Suprapubic skin (tissue), 4 donors: ENCODE measurements around the gene S100A12. TPM values are rescaled to one million over a fixed set of nuclear protein-coding genes. Genes with fewer than 3 reads are reported as not detected.
"Not testable (repeated sequence)": the region's sequence is repeated elsewhere in the genome, so short reads cannot be mapped to it uniquely, and the experiment has no call there.

Experiments used
- DNase-seq, 2 donors: peaks; one replicate each; pipeline ENCODE4 v3.0.0-alpha.2; 2019; ENCODE audit warnings: low spot score in 2 of 2
- H3K27ac ChIP-seq: fragments of 200-600 bp; sonication (generic); one replicate; pipeline ENCODE4 v1.5.1; 2019
- H3K27me3 ChIP-seq: fragments of 200-600 bp; sonication (generic); one replicate; pipeline ENCODE4 v1.5.1; 2019
- H3K36me3 ChIP-seq: fragments of 200-600 bp; sonication (generic); one replicate; pipeline ENCODE4 v1.5.1; 2019
- H3K4me1 ChIP-seq: fragments of 200-600 bp; sonication (generic); one replicate; pipeline ENCODE4 v1.5.1; 2019
- H3K4me3 ChIP-seq: fragments of 200-600 bp; sonication (generic); one replicate; pipeline ENCODE4 v1.5.1; 2019; ENCODE audit warnings: mild to moderate bottlenecking
- H3K9me3 ChIP-seq: fragments of 200-600 bp; sonication (generic); one replicate; pipeline ENCODE4 v1.5.1; 2019
- EP300 ChIP-seq: sonication (generic); formaldehyde crosslinking; IDR thresholded peaks from one replicate; pipeline ENCODE4 v1.6.1; 2017; ENCODE audit warnings: antibody characterized with exemption
- POLR2A ChIP-seq, 2 donors: fragments of 450-650 bp; IDR thresholded peaks; one replicate each; pipeline ENCODE4 v1.6.1; 2017; ENCODE audit warnings: antibody characterized with exemption in 2 of 2, mild to moderate bottlenecking in 2 of 2, moderate library complexity in 2 of 2
- POLR2AphosphoS5 ChIP-seq, 3 donors: sonication (generic); formaldehyde crosslinking; IDR thresholded peaks; one replicate each; pipeline ENCODE4 v1.6.1; 2017; ENCODE audit warnings: antibody characterized with exemption in 3 of 3
- WGBS: methylation state at CpG from one replicate; pipeline ENCODE4 v1.1.5; 2018; 5-methylcytosine and 5-hydroxymethylcytosine counted together
- total RNA-seq, 4 donors: library from RNA; depleted of rRNA; stranded (reverse); fragments of >200 nt; gene quantifications; one replicate each; pipeline ENCODE4 v1.1.0, GENCODE V29; 2016
- TF ChIP-seq, protein P1 (sequence below), 2 donors: fragments of 200-600 bp in 1 of 2; fragments of 450-650 bp in 1 of 2; sonication (generic) in 1 of 2; IDR thresholded peaks; one replicate each; pipeline ENCODE4 v1.5.1; 2016 to 2019; ENCODE audit warnings: antibody characterized with exemption in 2 of 2, mild to moderate bottlenecking in 1 of 2, moderate library complexity in 1 of 2

The S100A12 gene
- not detected for total RNA-seq

DNA sequence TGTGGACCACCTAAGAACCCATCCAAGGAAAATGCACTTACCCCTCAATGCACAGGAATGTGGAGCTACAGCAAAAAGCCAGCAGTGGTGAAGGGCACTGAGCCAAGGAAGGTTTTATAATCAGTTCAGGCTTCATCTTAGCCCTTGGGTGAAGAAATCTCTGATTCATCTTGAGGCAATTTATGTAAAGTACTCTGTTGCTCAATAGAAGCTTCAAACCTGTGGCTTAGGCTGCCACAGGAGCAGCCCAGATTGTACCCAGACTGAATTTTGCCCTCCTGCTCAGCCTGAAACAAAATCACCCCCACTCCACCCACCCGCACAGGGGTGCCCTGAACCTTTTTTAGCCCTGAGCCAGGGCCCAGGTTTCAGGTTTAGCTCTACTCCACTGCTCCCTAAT is at the start of gene S100A12:
TSS of gene S100A12 (minus strand) at position 111 of the 400 bp plus-strand sequence. CDS start 1,029 bp downstream, outside the sequence.
- Histone ChIP-seq H3K4me3 (no peak within 1 kb of the TSS), H3K27me3 (no peaks in the 10 kb centered on the region), H3K4me1 (peaks cover 12% of the 10 kb centered on the region), H3K27ac (no peak within 1 kb of the TSS), H3K36me3 (no peaks in the 10 kb centered on the region), H3K9me3 (no peaks in the 10 kb centered on the region)
- TF ChIP-seq, protein P1, sequence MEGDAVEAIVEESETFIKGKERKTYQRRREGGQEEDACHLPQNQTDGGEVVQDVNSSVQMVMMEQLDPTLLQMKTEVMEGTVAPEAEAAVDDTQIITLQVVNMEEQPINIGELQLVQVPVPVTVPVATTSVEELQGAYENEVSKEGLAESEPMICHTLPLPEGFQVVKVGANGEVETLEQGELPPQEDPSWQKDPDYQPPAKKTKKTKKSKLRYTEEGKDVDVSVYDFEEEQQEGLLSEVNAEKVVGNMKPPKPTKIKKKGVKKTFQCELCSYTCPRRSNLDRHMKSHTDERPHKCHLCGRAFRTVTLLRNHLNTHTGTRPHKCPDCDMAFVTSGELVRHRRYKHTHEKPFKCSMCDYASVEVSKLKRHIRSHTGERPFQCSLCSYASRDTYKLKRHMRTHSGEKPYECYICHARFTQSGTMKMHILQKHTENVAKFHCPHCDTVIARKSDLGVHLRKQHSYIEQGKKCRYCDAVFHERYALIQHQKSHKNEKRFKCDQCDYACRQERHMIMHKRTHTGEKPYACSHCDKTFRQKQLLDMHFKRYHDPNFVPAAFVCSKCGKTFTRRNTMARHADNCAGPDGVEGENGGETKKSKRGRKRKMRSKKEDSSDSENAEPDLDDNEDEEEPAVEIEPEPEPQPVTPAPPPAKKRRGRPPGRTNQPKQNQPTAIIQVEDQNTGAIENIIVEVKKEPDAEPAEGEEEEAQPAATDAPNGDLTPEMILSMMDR (IDR thresholded peaks at IDR 0.05), result no peak
- no peak for TF ChIP-seq EP300
- TF ChIP-seq POLR2A (IDR thresholded peaks at IDR 0.05), result no peak
- TF ChIP-seq POLR2AphosphoS5 (IDR thresholded peaks at IDR 0.05), result no peak
- DNase-seq, result peak; percentile 20 to 46
- WGBS, result 67% methylated on average over 1 of the region's 1 CpG

DNA sequence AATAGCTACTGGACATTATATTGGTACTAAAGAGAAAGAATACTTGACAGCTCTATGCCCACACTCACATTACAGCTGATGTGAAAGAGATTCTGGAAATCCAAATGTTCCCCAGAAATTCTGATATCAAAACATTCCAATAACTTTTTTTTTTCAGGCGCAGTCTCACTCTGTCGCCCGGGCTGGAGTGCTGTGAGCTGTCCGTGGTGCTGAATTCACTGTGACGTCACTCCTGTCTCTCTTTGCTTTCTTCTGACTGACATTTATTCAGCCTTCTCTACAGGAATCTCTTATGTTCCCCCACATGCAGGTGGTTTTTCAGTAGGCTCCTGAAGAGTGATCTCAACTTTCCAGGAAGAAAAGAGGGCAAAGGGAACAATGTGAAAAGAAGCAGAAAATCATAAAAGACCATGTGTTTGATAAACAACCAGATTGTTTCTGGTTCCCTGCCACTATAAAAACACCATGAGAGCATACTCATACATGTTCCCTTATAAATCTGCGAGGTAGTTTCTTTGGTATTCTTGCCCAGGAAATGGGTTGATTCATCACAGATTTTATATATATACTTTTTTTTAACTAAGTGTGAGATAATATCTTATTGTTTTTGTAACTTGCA is 47.1 kb upstream of the S100A12 start:
- DNase-seq, result no peak
- TF ChIP-seq POLR2A (IDR thresholded peaks at IDR 0.05), result no peak
- TF ChIP-seq, protein P1 (IDR thresholded peaks at IDR 0.05), result no peak
- no peak for TF ChIP-seq EP300
- no peak for TF ChIP-seq POLR2AphosphoS5 (IDR thresholded peaks at IDR 0.05)
- peaks cover 11% of the 10 kb centered on the region for H3K27me3 ChIP-seq
- no peaks in the 10 kb centered on the region for H3K9me3 ChIP-seq
- no peaks in the 10 kb centered on the region for H3K4me1 ChIP-seq
- no peaks in the 10 kb centered on the region for H3K36me3 ChIP-seq
- no peak overlapping the region for H3K4me3 ChIP-seq
- H3K27ac ChIP-seq, result no peak overlapping the region
- WGBS, result 8% methylated on average over 6 of the region's 6 CpGs

DNA sequence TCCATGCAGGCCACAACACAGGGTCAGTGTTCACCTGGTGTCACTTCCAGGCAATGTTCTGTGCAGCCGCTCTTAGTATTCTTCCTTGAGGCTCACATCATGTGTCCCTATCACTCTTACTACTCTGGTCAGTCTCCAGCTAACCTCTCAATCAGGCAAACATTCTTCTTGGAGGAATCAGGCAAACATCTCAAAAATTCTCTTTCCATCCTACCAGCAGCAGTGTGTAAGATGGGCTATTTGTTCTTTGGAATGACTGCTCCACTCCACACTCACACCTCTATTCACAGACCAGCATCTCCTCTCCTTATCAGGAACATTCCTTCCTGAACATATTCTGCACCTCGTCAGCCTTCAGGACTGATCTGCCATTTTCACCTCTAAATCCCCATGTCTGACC is 44.9 kb upstream of the S100A12 start:
- WGBS, result 76% methylated on average over 2 of the region's 2 CpGs
- no peaks in the 10 kb centered on the region for H3K36me3 ChIP-seq
- H3K4me3 ChIP-seq, result no peak overlapping the region
- no peaks in the 10 kb centered on the region for H3K9me3 ChIP-seq
- no peak overlapping the region for H3K27ac ChIP-seq
- TF ChIP-seq, protein P1 (IDR thresholded peaks at IDR 0.05), result no peak
- TF ChIP-seq POLR2AphosphoS5 (IDR thresholded peaks at IDR 0.05) (no peak), POLR2A (IDR thresholded peaks at IDR 0.05) (no peak), EP300 (no peak)
- H3K4me1 ChIP-seq, result no peaks in the 10 kb centered on the region
- DNase-seq, result no peak
- peaks cover 7% of the 10 kb centered on the region for H3K27me3 ChIP-seq

DNA sequence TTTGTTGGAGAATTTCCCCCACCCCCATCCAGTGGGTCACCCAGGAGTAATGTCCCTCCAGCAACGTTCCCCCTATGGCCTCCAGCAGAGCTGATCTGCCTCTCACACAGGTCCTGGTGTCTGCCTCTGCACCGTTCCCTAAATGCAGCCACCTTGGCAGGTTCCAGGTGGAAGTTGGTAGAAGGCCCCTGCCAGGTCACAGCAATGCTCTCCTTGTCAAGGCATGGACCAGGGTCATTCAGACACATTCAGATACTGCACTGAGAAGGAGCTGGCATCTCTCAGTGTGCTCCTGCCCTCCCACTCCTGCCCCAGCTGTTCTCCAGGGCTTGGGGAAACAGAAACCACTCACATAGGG is 44.0 kb upstream of the S100A12 start:
- DNase-seq, result peak in 1 of 2 donors; percentile 49
- not testable (repeated sequence) for H3K27ac ChIP-seq, H3K9me3 ChIP-seq, H3K27me3 ChIP-seq, H3K36me3 ChIP-seq, H3K4me1 ChIP-seq, H3K4me3 ChIP-seq
- WGBS, result 41% methylated on average over 2 of the region's 2 CpGs

DNA sequence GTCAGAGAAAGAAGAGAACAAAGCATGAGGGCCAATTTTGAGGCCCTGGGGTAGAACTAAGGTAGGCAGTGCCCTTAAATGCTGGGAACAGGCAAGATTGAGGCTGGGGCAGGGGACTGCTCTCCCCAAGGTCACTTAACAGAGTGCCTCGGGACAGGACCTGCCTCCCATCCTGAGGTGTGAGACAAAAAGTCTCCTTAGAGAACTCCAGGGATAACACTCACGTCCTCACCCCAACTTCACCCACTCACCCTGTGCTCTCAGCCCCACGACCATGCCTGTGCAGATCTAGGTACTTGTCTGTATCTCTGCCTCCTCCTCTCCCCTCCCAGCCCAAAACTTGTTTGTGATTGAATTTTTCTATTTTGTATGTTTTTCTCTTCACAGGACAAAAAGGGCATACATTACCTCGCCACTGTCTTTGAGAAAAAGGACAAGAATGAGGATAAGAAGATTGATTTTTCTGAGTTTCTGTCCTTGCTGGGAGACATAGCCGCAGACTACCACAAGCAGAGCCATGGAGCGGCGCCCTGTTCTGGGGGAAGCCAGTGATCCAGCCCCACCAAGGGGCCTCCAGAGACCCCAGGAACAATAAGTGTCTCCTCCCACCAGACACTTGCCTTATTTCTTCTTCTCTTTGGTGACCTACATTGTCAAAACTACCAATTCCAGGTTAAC is 43.5 kb upstream of the S100A12 start:
- H3K9me3 ChIP-seq, H3K36me3 ChIP-seq, H3K27me3 ChIP-seq, H3K4me1 ChIP-seq, H3K4me3 ChIP-seq, H3K27ac ChIP-seq: not testable (repeated sequence)
- peak in 1 of 2 donors; percentile 53 for DNase-seq
- 76% methylated on average over 7 of the region's 7 CpGs for WGBS

DNA sequence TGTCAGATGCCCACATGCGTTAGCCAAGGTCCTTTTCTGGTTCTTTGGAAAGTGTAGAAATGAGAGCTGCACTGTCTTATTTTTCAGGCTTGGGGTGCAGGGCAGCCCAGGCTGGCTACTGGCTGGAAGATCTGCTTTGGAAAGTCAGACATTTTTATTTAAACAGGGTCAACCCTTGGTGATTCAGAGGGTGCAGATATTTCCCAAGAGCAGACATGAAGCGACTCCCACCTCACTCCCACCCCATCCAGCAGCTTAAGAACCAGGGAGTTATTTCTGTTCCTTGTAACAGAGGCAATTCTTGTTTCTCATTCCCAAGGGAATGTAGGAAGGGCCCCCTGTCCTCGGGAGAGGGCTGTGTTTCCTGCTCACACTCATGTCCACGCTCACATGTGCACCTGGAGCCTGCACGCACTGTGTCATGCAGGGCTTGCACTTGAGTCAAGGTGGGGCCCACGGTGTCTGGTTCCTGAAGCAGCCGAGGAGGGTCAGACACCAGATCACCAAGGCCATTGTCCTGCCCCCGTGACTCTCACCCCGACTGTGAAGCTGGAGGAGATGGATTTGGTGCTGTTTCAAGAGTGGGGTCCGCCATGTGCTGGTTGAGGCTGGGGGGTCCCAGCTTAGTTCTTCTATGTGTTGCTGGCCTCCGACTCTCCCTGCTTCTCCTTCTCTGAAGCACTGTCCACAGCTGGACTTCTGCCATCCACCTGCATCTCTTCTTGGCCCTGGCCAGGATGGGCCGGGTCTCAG is 41.9 kb upstream of the S100A12 start:
- TF ChIP-seq POLR2AphosphoS5 (IDR thresholded peaks at IDR 0.05) (no peak), POLR2A (IDR thresholded peaks at IDR 0.05) (no peak), EP300 (no peak)
- TF ChIP-seq, protein P1 (IDR thresholded peaks at IDR 0.05), result no peak
- H3K9me3 ChIP-seq, result no peaks in the 10 kb centered on the region
- H3K4me1 ChIP-seq, result no peaks in the 10 kb centered on the region
- WGBS, result 80% methylated on average over 5 of the region's 12 CpGs
- no peaks in the 10 kb centered on the region for H3K36me3 ChIP-seq
- peaks cover 7% of the 10 kb centered on the region for H3K27me3 ChIP-seq
- DNase-seq, result no peak
- no peak overlapping the region for H3K27ac ChIP-seq
- H3K4me3 ChIP-seq, result no peak overlapping the region
